GM13977 (cell line): ENCODE results near the gene PPP3CA.

Experiments
- DNase-seq: peaks from one replicate; pipeline ENCODE4 v3.0.0; 2012; ENCODE audit warnings: low spot score
- CTCF ChIP-seq: IDR thresholded peaks from 2 replicates; pipeline ENCODE4 v1.5.1; 2012; ENCODE audit warnings: mild to moderate bottlenecking, control low read depth; ENCODE audit not compliant: insufficient read depth; ENCODE audit errors: extremely low read depth, missing control alignments
- in situ Hi-C: fragments of 300-500 bp; cut with MboI; formaldehyde crosslinking; loops from one replicate; pipeline ENCODE4 v1.12.0; 2022; ENCODE audit warnings: low sequenced_read_pairs, low pct_unique_long_range_greater_than_20kb, mixed read lengths, inconsistent platforms; ENCODE audit not compliant: unreplicated experiment

Gene PPP3CA

DNA sequence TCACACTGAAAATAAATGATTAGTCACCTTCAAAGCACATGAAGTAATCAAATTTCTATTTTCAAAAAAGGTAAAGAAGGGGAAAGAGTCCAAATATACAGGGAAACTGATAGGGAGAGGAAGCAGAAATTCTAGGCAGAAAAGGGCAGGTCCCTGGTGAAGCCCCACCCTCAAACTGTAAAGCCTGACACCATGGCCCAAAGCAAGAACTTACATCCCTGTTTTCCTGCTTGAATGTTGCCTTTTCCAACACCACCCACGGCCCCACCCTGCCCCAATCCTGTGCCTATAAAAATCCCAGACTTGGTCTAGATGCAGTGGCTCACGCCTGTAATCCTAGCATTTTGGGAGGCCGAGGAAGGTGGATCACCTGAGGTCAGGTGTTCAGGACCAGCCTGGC, 361.8 kb downstream of the PPP3CA start:
- in situ Hi-C loops: no loop called here
- no peak for TF ChIP-seq CTCF
- no peak for DNase-seq

DNA sequence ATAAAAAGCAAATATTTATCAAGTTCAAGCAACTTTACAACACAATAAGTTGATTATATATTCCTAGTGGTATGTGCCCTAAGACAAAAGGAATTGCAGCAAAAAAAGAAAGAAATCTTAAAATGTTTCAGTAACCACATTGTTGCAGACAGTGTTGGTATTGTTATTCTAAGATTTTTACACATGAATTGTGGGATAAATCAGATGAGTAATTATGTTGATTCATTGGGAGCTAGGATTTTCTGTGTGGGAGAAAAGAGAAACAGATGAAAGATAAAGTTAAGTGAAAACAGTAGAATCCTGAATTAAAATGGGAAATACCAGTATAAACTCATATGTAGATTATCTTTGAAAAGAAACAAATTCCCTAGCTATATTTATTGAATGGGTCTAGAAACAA, 362.4 kb downstream of the PPP3CA start:
- in situ Hi-C loops: no loop called here
- no peak for TF ChIP-seq CTCF
- no peak for DNase-seq

DNA sequence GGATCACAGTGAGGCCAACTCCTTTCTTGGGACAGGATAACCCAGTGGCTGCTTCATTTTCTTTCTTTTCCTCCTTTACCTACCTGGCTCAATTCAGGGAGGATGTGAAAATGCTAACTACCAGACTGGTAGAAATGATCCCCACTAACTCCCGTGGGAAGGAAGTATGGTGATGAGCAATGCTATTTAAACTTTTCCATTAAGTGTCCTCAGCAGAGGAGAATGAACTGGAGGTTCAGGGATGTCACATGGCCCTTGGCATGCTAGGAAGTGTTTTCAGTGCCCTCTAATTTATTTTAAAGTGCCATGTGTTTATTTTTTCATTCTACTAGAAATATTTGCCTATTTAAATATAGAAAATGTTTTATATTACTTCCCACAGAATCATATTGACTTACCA, 363.9 kb downstream of the PPP3CA start:
- in situ Hi-C loops: no loop called here
- TF ChIP-seq CTCF: no peak
- no peak for DNase-seq

GRCh38 chr4:100982345-100982744, 365.0 kb downstream of the PPP3CA start:
- in situ Hi-C loops: no loop called here
- no peak for TF ChIP-seq CTCF
- DNase-seq: no peak

DNA sequence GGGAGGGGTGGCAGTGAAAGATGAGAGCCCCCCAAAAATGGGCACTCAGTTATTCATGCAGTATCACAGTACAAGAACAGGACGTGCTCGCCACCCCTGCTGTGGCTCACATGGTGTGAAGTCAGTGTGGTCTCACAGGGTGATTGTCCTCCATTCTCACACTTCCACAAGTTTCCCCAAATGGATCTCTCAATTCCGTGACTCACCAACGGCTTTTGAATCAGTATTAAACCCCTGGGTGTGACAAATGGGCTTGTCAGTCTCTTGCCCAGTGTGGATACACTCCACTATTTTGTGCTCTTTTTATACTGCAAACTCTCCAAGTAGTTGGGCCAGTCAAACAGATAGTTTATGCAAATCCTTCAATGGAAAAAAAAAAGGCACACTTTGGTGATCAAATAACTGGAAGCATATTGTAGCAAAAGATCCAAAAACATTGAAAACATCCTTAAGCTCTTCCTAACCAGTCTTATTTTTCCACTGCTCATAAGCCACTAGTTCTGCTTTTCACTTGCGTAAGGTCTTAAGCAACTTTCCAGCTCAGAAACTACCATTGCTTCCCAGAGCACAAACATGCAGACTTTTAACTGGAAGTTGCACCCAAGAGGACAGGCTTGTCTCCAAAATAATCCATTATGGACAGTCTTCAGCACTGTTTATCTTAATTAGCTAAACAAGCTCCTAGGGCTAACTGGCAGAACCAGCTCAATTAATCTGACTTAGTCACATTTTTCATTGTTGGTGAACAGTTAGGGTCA, 365.7 kb downstream of the PPP3CA start:
- no peak for TF ChIP-seq CTCF

DNA sequence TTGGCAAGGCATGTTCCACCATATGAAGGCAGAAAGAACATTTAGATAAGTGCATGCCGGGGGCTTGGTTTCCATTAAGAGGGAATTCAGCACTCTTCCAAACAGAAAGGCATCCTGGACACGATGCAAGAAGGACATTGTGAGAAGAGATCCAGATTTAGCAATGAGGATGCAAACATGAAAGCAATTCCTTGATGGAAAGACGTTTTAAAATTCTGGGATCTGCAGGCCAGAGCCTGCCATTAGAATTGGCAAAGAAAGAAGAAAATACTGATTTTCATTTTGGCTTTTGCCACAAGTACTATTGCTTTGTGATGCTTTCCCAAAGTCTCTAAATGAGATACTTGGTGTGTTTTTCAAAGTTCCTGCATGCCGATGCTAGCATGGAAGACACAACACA, 367.6 kb downstream of the PPP3CA start:
- in situ Hi-C loops: no loop called here
- no peak for DNase-seq
- TF ChIP-seq CTCF: no peak

More for the DNA sequence above, 365.7 kb downstream of the PPP3CA start:
- in situ Hi-C loops: no loop called here
- DNase-seq: no peak
